CD14-positive monocyte (primary cell): ENCODE data around the gene USE1. TPM values are rescaled to one million over a fixed set of nuclear protein-coding genes. Genes with fewer than 3 reads are reported as not detected.
"Not testable (repeated sequence)": the region's sequence is repeated elsewhere in the genome, so short reads cannot be mapped to it uniquely, and the experiment has no call there.

ENCODE experiments used
- DNase-seq, 3 donors: peaks; one replicate each; pipeline ENCODE4 v3.0.0-alpha.2; 2011 to 2022
- H2AFZ ChIP-seq: 2 replicates; pipeline ENCODE4 v1.6.0; 2012; ENCODE audit warnings: mild to moderate bottlenecking, low read depth, low read length, inconsistent platforms; ENCODE audit not compliant: insufficient read depth, poor library complexity, severe bottlenecking
- H3K27ac ChIP-seq, 2 donors: 1 replicate in 1 of 2; 2 replicates in 1 of 2; pipeline ENCODE4 v1.5.1; 2012 to 2013; ENCODE audit warnings: low read length in 2 of 2, control low read depth in 1 of 2, inconsistent platforms in 1 of 2, low read depth in 1 of 2, mild to moderate bottlenecking in 1 of 2
- H3K27me3 ChIP-seq, 2 donors: one replicate each; pipeline versions ENCODE4 v1.6.0 to v1.6.1; 2011 to 2013; ENCODE audit warnings: low read length in 2 of 2; ENCODE audit not compliant: control insufficient read depth in 2 of 2, insufficient read depth in 2 of 2
- H3K36me3 ChIP-seq, 2 donors: replicated peaks in 1 of 2; 1 replicate in 1 of 2; 2 replicates in 1 of 2; pipeline versions ENCODE4 v1.5.1 to v1.6.1; 2012 to 2013; ENCODE audit warnings: low read length in 2 of 2, control low read depth in 1 of 2, inconsistent platforms in 1 of 2, mild to moderate bottlenecking in 1 of 2; ENCODE audit not compliant: insufficient read depth in 2 of 2, control insufficient read depth in 1 of 2
- H3K4me1 ChIP-seq, 2 donors: 1 replicate in 1 of 2; 2 replicates in 1 of 2; pipeline versions ENCODE4 v1.5.1 to v1.6.1; 2012 to 2013; ENCODE audit warnings: low read length in 2 of 2, control low read depth in 1 of 2, inconsistent platforms in 1 of 2, mild to moderate bottlenecking in 1 of 2, moderate library complexity in 1 of 2; ENCODE audit not compliant: insufficient read depth in 2 of 2, control insufficient read depth in 1 of 2
- H3K4me2 ChIP-seq: replicated peaks from 2 replicates; pipeline ENCODE3; 2012; ENCODE audit warnings: low read length, moderate library complexity, mild to moderate bottlenecking; ENCODE audit not compliant: poor library complexity, severe bottlenecking; ENCODE audit errors: extremely low read depth
- H3K4me3 ChIP-seq, 3 experiments: fragments of 200-600 bp in 1 of 3; sonication (generic) in 1 of 3; replicated peaks in 1 of 3; 1 replicate in 2 of 3; 2 replicates in 1 of 3; pipeline ENCODE4 v1.5.1; 2011 to 2013; ENCODE audit warnings: low read length in 3 of 3, mild to moderate bottlenecking in 3 of 3, control low read depth in 2 of 3, low read depth in 2 of 3, inconsistent platforms in 1 of 3, moderate library complexity in 1 of 3
- H3K79me2 ChIP-seq: 2 replicates; pipeline ENCODE4 v1.6.0; 2012; ENCODE audit warnings: mild to moderate bottlenecking, control low read depth, inconsistent platforms, low read length, moderate library complexity; ENCODE audit not compliant: insufficient read depth
- H3K9ac ChIP-seq: 2 replicates; pipeline ENCODE4 v1.6.0; 2017; ENCODE audit warnings: low read length, mild to moderate bottlenecking; ENCODE audit not compliant: insufficient read depth, poor library complexity, severe bottlenecking
- H3K9me3 ChIP-seq, 2 donors: replicated peaks in 1 of 2; 1 replicate in 1 of 2; 2 replicates in 1 of 2; pipeline versions ENCODE4 v1.5.1 to v1.6.1; 2012 to 2013; ENCODE audit warnings: low read length in 2 of 2, control low read depth in 1 of 2; ENCODE audit not compliant: control insufficient read depth in 1 of 2, insufficient read depth in 1 of 2
- H4K20me1 ChIP-seq: 2 replicates; pipeline ENCODE4 v1.6.0; 2012; ENCODE audit warnings: mild to moderate bottlenecking, low read length, control low read depth, moderate library complexity; ENCODE audit not compliant: insufficient read depth
- H3K27ac Mint-ChIP-seq, 7 donors: one replicate each; pipeline ENCODE4 v1.8.0; 2020; ENCODE audit warnings: mild to moderate bottlenecking in 7 of 7, mixed read lengths in 7 of 7, moderate library complexity in 6 of 7, inconsistent platforms in 2 of 7
- H3K27me3 Mint-ChIP-seq, 3 donors: one replicate each; pipeline ENCODE4 v1.8.0; 2021 to 2022; ENCODE audit warnings: low read depth in 3 of 3, mild to moderate bottlenecking in 3 of 3, mixed read lengths in 3 of 3, moderate library complexity in 3 of 3, inconsistent platforms in 1 of 3
- H3K36me3 Mint-ChIP-seq, 2 donors: one replicate each; pipeline ENCODE4 v1.8.0; 2020; ENCODE audit warnings: mixed read lengths in 2 of 2, inconsistent platforms in 1 of 2, mild to moderate bottlenecking in 1 of 2
- H3K4me1 Mint-ChIP-seq: one replicate; pipeline ENCODE4 v1.8.0; 2020; ENCODE audit warnings: mild to moderate bottlenecking, mixed read lengths
- H3K4me3 Mint-ChIP-seq, 2 donors: one replicate each; pipeline ENCODE4 v1.8.0; 2020; ENCODE audit warnings: mild to moderate bottlenecking in 2 of 2, mixed read lengths in 2 of 2, moderate library complexity in 1 of 2
- H3K9me3 Mint-ChIP-seq, 7 donors: one replicate each; pipeline ENCODE4 v1.8.0; 2020 to 2022; ENCODE audit warnings: mixed read lengths in 7 of 7, mild to moderate bottlenecking in 6 of 7, moderate library complexity in 6 of 7, inconsistent platforms in 2 of 7
- CTCF ChIP-seq: fragments of 200-600 bp; IDR thresholded peaks from one replicate; pipeline ENCODE4 v1.8.0; 2022; ENCODE audit warnings: antibody characterized with exemption, mild to moderate bottlenecking
- WGBS: methylation state at CpG from one replicate; pipeline ENCODE4 v1.1.5; 2013; ENCODE audit warnings: missing lambda C conversion rate; ENCODE audit not compliant: insufficient coverage; 5-methylcytosine and 5-hydroxymethylcytosine counted together
- intact Hi-C, 2 donors: fragments of 100-400 bp; cut with micrococcal nuclease; formaldehyde crosslinking; loops; one replicate each; pipeline versions ENCODE4 v1.15.0 to v1.15.1; 2023
- polyA plus RNA-seq, 3 donors: library from polyadenylated mRNA; depleted of rRNA in 1 of 3; unstranded in 2 of 3; stranded (reverse) in 1 of 3; fragments of 300-500 nt in 2 of 3; fragments of >200 nt in 1 of 3; fragmentation: Illumina TruSeq in 2 of 3; gene quantifications; 1 replicate in 2 of 3; 2 replicates in 1 of 3; pipeline ENCODE4 v1.2.3, GENCODE V29; 2012 to 2021

USE1 gene
- polyA plus RNA-seq, 3 donors = 26.5 to 39.8 (median 29.7) TPM

- peaks cover 24 to 29% of the 10 kb centered on the region in 2 donors for H3K4me1 ChIP-seq
- H3K9ac ChIP-seq = peak overlapping the region; percentile 44
- peaks cover 68 to 75% of the 10 kb centered on the region in 2 donors for H3K36me3 ChIP-seq
- intact Hi-C loops = loop anchor here (5.0 kb wide), 2 partner anchors 117 to 412 kb away; no protein-coding TSS in a partner anchor
- peak overlapping the region; percentile 71 for H3K4me2 ChIP-seq
- H2AFZ ChIP-seq = no peak overlapping the region
- H3K4me3 Mint-ChIP-seq = peak overlapping the region; percentile 75 to 89
- H3K79me2 ChIP-seq = no peaks in the 10 kb centered on the region
- peak; percentile 36 to 65 (median 43) for DNase-seq
- H3K27ac ChIP-seq = peak overlapping the region; percentile 31 to 75
- WGBS = 58% methylated on average over 12 of the region's 12 CpGs
- H3K27ac Mint-ChIP-seq = peak overlapping the region; percentile 27 to 96 (median 92)
- H3K27me3 Mint-ChIP-seq = peaks cover 0 to 3% (median 0%) of the 10 kb centered on the region in 3 donors
- peaks cover 30% of the 10 kb centered on the region for H3K4me1 Mint-ChIP-seq
- H3K36me3 Mint-ChIP-seq = peaks cover 55 to 80% of the 10 kb centered on the region in 2 donors
- H4K20me1 ChIP-seq = peaks cover 27% of the 10 kb centered on the region
- no peaks in the 10 kb centered on the region for H3K27me3 ChIP-seq
- peaks cover 0 to 2% (median 0%) of the 10 kb centered on the region in 7 donors for H3K9me3 Mint-ChIP-seq
- peak overlapping the region in 1 of 3 experiments; percentile 61 for H3K4me3 ChIP-seq
- TF ChIP-seq CTCF = no peak
- no peaks in the 10 kb centered on the region for H3K9me3 ChIP-seq
Observed at GRCh38 chr19:17184371-17184841, 30.8 kb upstream of the USE1 start.

- Histone ChIP-seq H3K27me3 (no peaks in the 10 kb centered on the region), H3K79me2 (no peaks in the 10 kb centered on the region), H3K4me3 (no peak overlapping the region), H3K9me3 (no peaks in the 10 kb centered on the region), H3K36me3 (peaks cover 67 to 80% of the 10 kb centered on the region in 2 donors), H4K20me1 (peaks cover 27% of the 10 kb centered on the region), H3K4me1 (peaks cover 24 to 29% of the 10 kb centered on the region in 2 donors), H3K9ac (no peak overlapping the region), H2AFZ (no peak overlapping the region), H3K27ac (no peak overlapping the region), H3K4me2 (no peak overlapping the region)
- intact Hi-C loops = no loop called here
- WGBS = 98% methylated on average over 6 of the region's 8 CpGs
- Mint-ChIP-seq H3K27ac (peak overlapping the region in 1 of 7 donors; percentile 6), H3K9me3 (peaks cover 0 to 2% (median 0%) of the 10 kb centered on the region in 7 donors), H3K36me3 (peaks cover 62 to 82% of the 10 kb centered on the region in 2 donors), H3K27me3 (peaks cover 0 to 3% (median 0%) of the 10 kb centered on the region in 3 donors), H3K4me1 (peaks cover 30% of the 10 kb centered on the region), H3K4me3 (no peak overlapping the region)
- no peak for DNase-seq
- TF ChIP-seq CTCF = no peak
Observed at GRCh38 chr19:17185590-17185989, 29.6 kb upstream of the USE1 start.

GRCh38 chr19:17191736-17192135 lies 23.4 kb upstream of the USE1 start:
- H3K36me3 Mint-ChIP-seq = peaks cover 82 to 100% of the 10 kb centered on the region in 2 donors
- H3K27me3 Mint-ChIP-seq, H3K79me2 ChIP-seq, H3K9ac ChIP-seq, intact Hi-C loops, H3K4me1 Mint-ChIP-seq, H3K9me3 Mint-ChIP-seq, H3K9me3 ChIP-seq, H3K27me3 ChIP-seq, H2AFZ ChIP-seq, H3K4me3 ChIP-seq, DNase-seq, H3K4me3 Mint-ChIP-seq, H3K4me1 ChIP-seq, H3K4me2 ChIP-seq, H3K27ac ChIP-seq, H3K27ac Mint-ChIP-seq: not testable (repeated sequence)
- 100% methylated on average over 3 of the region's 6 CpGs for WGBS
- H4K20me1 ChIP-seq = peaks cover 19% of the 10 kb centered on the region
- peaks cover 86 to 97% of the 10 kb centered on the region in 2 donors for H3K36me3 ChIP-seq
